Chondrocyte (in vitro differentiated cells): ENCODE measurements around the gene USP7. TPM values are rescaled to one million over a fixed set of nuclear protein-coding genes. Genes with fewer than 3 reads are reported as not detected.
A peak's percentile ranks its signal among the peaks of the same experiment; 100 is the strongest.

Experiments used
- DNase-seq: peaks from one replicate; pipeline ENCODE4 v3.0.0; 2021; ENCODE audit warnings: mixed read lengths, low spot score
- H3K27ac Mint-ChIP-seq: one replicate; pipeline ENCODE4 v1.8.0; 2021; ENCODE audit warnings: mild to moderate bottlenecking, moderate library complexity, mixed read lengths; ENCODE audit not compliant: unreplicated experiment
- H3K27me3 Mint-ChIP-seq: 2 replicates; pipeline ENCODE4 v1.8.0; 2021; ENCODE audit warnings: low read depth, mixed read lengths
- H3K36me3 Mint-ChIP-seq: 2 replicates; pipeline ENCODE4 v1.8.0; 2021; ENCODE audit warnings: low read depth, mixed read lengths
- H3K4me1 Mint-ChIP-seq: 2 replicates; pipeline ENCODE4 v1.8.0; 2021; ENCODE audit warnings: low read depth, mild to moderate bottlenecking, mixed read lengths
- H3K4me3 Mint-ChIP-seq: one replicate; pipeline ENCODE4 v1.8.0; 2021; ENCODE audit warnings: mild to moderate bottlenecking, moderate library complexity, mixed read lengths; ENCODE audit not compliant: unreplicated experiment
- H3K9me3 Mint-ChIP-seq: 2 replicates; pipeline ENCODE4 v1.8.0; 2021; ENCODE audit warnings: low read depth, mixed read lengths
- total RNA-seq: library from RNA; stranded (reverse); gene quantifications from 3 replicates; pipeline ENCODE4 v1.2.1, GENCODE V29; 2021
- TF ChIP-seq, protein P1 (sequence below): fragments of 200-600 bp; sonication (generic); IDR thresholded peaks from 2 replicates; pipeline ENCODE4 v1.5.0; 2021; ENCODE audit warnings: antibody characterized with exemption, mild to moderate bottlenecking, moderate library complexity

Gene USP7
- total RNA-seq, 1 donor from 2014 or later, result 90.6 TPM

DNA sequence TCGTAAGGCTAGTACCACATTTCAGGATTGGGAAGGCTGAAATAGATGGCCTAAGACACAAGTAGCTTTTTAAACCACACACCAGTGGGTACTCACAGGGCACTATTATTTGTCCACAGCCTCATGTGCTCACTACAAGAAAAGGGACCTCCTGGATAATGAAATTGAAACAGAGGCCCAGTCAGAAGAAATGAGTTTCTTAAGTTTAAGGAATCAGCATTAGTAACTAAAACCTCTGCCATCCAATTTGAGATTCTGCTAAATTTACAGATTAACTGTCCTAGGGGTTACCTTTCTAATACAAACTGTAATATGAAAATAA lies 3.0 kb downstream of the USP7 start:
- no peak for DNase-seq
- Mint-ChIP-seq H3K4me3 (peak overlapping the region; percentile 3), H3K4me1 (peaks cover 67% of the 10 kb centered on the region), H3K27me3 (no peaks in the 10 kb centered on the region), H3K36me3 (no peaks in the 10 kb centered on the region), H3K9me3 (no peaks in the 10 kb centered on the region), H3K27ac (peak overlapping the region; percentile 84)
- TF ChIP-seq, protein P1, sequence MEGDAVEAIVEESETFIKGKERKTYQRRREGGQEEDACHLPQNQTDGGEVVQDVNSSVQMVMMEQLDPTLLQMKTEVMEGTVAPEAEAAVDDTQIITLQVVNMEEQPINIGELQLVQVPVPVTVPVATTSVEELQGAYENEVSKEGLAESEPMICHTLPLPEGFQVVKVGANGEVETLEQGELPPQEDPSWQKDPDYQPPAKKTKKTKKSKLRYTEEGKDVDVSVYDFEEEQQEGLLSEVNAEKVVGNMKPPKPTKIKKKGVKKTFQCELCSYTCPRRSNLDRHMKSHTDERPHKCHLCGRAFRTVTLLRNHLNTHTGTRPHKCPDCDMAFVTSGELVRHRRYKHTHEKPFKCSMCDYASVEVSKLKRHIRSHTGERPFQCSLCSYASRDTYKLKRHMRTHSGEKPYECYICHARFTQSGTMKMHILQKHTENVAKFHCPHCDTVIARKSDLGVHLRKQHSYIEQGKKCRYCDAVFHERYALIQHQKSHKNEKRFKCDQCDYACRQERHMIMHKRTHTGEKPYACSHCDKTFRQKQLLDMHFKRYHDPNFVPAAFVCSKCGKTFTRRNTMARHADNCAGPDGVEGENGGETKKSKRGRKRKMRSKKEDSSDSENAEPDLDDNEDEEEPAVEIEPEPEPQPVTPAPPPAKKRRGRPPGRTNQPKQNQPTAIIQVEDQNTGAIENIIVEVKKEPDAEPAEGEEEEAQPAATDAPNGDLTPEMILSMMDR, result no peak

GRCh38 chr16:8959921-8960787 lies 3.6 kb downstream of the USP7 start:
- DNase-seq, result no peak
- H3K27me3 Mint-ChIP-seq, result no peaks in the 10 kb centered on the region
- H3K27ac Mint-ChIP-seq, result peak overlapping the region; percentile 84
- peak overlapping the region; percentile 10 for H3K4me3 Mint-ChIP-seq
- H3K36me3 Mint-ChIP-seq, result no peaks in the 10 kb centered on the region
- TF ChIP-seq, protein P1, result no peak
- peaks cover 70% of the 10 kb centered on the region for H3K4me1 Mint-ChIP-seq
- H3K9me3 Mint-ChIP-seq, result no peaks in the 10 kb centered on the region

DNA sequence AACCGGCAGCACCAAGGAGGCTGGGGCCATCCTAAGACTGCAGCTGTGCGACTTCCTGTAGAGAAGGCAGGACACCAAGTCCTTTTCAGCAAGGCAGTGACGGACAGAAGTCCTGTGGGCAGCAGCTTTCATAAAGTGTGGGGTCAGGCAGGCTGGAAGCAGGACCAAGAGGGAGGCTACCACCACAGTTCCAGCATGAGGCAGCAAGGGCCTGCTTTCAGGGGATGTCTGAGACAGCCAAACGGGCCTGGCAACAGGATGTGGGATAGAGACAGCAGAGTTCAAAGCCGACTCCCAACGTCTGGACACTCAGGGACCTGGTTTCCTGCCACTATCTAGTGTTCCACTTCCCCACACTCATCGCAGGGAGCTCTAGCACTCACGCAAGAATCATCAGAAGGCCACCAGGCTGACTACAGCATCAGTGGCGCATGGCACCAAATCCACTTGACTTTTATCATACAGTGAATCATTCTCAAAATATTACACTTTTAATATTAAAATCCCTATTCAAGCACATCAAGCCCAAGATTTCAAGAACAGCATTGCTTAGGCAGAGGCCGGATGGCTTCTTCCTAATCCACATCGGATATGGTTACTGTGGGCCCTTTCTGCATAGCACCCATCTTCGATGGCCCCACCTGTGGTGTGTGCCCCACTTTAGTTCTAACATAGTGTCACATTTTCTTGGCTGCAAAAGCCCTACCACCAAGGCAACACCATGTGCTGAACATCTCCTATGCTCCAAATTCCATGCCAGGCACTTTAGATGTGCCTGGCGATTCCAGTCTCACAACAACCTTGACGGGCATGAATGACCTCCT lies 5.2 kb downstream of the USP7 start:
- Mint-ChIP-seq H3K4me1 (peaks cover 75% of the 10 kb centered on the region), H3K27ac (peak overlapping the region; percentile 91), H3K36me3 (no peaks in the 10 kb centered on the region), H3K27me3 (no peaks in the 10 kb centered on the region), H3K9me3 (no peaks in the 10 kb centered on the region), H3K4me3 (peak overlapping the region; percentile 21)
- TF ChIP-seq, protein P1, result no peak
- DNase-seq, result no peak

DNA sequence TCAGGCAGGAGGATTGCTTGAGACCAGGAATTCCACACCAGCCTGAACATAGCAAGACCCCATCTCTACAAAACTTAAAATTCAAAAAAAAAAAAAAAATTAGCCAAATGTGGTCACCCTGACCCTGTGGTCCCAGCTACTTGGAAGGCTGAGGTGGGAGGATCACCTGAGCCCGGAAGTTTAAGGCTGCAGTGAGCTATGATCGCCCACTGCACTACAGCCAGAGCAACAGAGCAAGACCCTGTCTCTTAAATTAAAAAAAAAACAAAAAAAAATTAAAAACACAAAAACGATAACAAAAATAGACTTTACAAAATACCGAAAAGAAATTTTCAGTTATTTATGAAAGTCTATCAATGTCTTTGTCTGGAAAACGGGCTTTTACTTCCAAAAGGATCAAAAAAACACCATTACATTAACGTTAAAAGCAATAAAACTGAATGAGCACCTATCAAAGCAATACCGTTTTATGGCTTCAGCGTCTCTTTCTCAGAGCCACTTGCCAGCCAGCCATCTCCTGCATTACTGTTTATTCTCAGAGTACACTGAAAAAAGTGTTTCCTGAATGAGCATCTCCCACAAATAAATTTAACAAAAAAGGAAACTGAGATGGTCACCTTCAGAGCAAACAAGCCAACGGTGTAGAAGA lies 6.1 kb downstream of the USP7 start:
- peak overlapping the region; percentile 91 for H3K27ac Mint-ChIP-seq
- TF ChIP-seq, protein P1, result no peak
- no peaks in the 10 kb centered on the region for H3K36me3 Mint-ChIP-seq
- H3K27me3 Mint-ChIP-seq, result no peaks in the 10 kb centered on the region
- no peak for DNase-seq
- no peak overlapping the region for H3K4me3 Mint-ChIP-seq
- H3K9me3 Mint-ChIP-seq, result no peaks in the 10 kb centered on the region
- peaks cover 80% of the 10 kb centered on the region for H3K4me1 Mint-ChIP-seq

DNA sequence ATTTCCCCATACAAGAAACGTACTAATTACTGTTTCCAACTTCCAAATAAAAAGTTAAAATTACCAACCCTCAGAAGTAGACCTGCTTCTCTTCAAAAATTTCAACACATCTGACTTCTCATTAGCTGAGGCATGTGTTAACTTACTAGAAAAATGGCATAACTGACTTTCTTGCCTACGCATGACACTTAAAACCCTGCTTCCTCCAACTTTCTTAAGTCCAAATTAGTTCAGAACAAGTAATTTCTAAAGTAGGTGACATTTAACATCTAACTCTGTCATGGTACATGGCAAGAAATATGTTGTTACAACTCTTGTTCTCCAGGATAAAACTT lies 6.7 kb downstream of the USP7 start:
- Mint-ChIP-seq H3K36me3 (no peaks in the 10 kb centered on the region), H3K4me3 (no peak overlapping the region), H3K9me3 (no peaks in the 10 kb centered on the region), H3K4me1 (peaks cover 77% of the 10 kb centered on the region), H3K27me3 (no peaks in the 10 kb centered on the region), H3K27ac (no peak overlapping the region)
- TF ChIP-seq, protein P1, result no peak
- no peak for DNase-seq
